HUDEP-2 (cell line): ENCODE results near the gene MAP2K5.

Experiments used
- DNase-seq, 76 experiments: peaks; one replicate each; lab custom pipeline; 2025; ENCODE audit not compliant: unreplicated experiment in 76 of 76; lab: John Stamatoyannopoulos, UW

MAP2K5 gene

DNA sequence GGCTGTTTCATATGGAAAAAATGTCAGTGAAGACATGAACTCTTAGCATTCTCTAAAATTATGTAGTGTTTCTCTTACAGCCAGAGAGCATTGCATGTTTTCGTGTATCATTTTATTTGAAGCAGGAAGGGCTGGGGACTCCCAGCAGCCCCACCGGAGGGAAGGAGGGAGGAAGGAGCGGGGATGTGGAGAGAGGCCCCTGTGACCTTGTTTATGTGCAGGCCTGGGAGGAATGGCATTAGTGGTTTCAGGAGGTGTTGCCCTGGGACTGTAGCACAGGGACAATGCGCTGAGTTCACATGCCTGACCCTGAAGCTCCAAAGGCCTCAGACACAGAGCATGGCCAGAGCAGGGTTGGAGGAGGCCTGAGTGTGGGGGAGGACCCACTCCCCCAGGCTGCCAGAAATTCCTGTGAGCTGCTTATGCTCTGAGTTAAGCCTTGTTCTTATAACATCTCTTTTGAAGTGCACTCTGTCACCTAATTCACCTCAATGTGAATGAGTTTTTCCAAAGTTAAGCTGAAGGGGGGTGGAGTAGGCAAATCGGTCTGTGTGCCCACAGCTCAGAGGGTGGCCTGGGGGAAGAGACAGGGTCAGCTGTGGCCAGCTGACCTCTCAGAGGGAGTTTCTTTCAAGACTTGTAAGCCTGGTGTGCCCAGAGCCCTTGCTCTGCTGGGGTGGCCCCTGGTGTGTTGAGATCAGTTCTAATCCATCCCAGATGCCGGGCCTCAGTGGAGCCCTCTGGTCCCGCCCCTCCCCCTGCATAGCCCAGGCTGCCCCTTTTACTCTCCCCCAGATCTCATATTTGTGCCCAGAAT lies 301.3 kb downstream of the MAP2K5 start:
- no peak for DNase-seq

DNA sequence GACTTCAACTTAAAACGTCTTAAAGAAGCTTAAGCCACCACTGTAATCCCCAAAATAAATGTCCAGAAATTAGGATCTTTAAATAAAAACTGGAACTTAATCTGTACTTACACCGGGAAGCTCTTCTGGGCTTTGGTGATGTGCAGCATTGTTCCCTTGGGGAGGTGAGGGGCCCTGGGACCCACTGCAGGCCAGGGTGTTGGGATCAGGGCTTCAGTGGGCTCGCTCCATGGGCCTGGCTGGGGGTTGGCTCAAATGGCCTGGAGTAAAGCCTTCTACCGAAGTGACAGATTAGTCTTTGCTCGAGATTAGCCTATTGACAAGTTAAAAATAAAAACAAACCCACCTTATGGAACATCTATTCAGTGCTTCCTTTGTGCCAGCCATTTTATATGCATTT lies 303.5 kb downstream of the MAP2K5 start:
- no peak for DNase-seq

DNA sequence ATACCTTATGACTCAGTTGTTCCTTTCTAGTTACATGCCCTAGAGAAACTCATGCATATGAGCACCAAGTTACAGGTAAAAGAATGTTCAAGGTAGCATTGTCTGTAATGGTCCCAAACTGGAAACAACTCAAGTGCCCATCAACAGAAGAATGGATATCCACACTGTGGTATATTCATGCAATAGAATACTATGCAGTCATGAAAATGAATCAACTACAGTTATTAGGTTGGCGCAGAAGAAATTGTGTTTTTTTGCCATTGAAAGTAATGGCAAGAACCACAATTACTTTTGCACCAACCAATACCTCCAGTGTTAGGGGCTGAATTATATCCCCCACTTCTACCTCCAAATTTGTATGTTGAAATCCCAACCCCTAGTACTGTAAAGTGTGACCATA lies 307.0 kb downstream of the MAP2K5 start:
- no peak for DNase-seq

DNA sequence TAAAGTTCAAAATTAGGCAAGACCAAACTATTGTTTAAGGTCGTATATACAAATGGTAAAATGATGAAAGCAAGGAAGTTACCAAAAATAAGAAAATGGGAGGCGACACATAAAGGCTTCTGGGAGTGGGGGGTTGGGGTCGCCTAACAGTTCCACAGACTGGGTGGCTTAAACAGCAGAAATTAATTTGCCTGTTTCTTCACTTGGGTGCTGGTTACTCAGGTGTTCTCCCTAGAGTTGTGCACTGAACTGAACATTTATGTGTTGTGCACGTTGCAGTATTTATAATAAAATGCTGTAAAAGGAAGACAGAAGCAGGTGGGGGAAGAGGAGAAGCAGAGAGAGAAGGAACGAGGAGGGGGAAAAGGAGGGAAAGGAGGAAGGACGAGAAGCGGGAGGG lies 307.8 kb downstream of the MAP2K5 start:
- DNase-seq = no peak

DNA sequence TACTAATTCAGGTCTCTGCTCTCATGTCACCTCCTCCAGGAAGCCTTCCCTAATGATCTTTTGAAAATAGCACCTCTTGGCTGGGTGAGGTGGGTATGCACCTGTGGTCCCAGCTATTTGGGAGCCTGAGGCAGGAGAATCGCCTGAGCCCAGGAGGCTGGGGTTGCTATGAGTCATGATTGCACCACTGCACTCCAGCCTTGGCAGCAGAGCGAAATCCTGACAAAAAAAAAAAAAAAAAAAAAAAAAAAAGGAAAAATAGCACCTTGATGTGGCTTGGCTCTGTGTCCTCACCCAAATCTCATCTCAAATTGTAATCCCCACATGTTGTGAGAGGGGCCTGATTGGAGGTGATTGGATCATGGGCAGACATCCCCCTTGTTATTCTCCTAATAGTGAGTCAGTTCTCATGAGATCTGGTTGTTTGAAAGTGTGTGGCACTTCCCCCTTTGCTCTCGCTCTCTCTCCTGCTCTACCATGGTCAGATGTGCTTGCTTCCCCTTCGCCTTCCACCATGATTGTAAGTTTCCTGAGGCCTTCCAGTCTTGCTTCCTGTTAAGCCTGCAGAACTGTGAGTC lies 308.6 kb downstream of the MAP2K5 start:
- no peak for DNase-seq

DNA sequence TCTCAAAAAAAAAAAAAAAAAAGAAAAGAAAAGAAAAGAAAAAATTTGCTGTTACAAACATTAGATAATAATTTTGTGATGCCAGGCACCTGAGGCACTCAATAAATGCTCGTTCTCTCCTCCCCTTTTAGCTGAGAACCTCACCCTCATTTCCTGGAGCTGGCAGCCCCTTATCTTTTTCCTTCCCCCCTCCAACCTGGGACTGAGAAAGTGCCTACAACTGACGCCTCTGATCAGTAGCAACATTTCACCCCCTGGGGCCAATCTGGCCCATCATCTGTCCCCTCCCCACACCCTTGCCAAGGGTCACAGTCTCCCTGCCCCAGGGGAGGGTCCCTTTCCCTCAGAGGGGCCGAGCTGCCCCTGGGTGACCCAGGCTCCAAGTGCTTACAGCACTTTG lies 309.9 kb downstream of the MAP2K5 start:
- DNase-seq = peak in 20 of 76 experiments; percentile 9 to 80 (median 48)

DNA sequence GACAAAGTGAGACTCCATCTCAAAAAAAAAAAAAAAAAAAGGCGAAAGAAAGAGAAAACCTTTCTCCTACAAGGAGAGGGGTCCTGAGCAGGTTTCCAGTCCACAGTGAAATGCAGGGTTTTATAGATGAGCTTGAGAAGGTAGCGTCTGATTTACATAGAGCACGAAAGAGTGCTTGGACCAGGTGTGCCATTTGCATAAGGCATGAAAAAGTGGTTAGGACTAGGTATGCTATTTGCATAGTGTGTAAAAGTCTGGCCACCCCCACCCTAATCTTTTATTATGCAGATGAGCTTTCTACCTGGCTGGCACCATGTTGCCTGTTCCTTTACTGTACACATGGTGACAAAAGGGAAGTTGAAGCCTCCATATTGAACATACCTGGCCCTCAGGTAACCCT lies 311.0 kb downstream of the MAP2K5 start:
- no peak for DNase-seq

DNA sequence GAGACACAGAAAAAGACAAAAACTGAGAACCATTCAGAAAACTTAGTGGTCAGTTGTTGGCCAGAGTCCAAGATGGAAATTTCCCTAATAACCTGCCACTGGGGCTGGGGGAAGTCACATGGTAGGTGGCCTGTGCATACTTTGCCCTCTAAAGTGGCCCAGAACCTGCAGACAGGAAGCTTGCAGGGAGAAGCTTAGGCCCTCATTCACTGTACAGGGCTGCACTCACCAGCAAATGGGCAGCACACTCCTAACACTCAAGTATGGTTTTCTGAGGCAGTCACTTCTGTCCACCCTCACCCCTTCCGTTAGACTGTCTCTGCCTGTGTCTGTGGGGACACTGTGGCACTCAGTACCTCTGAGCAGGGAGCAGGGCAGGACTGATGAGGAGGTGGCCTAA lies 311.9 kb downstream of the MAP2K5 start:
- no peak for DNase-seq

DNA sequence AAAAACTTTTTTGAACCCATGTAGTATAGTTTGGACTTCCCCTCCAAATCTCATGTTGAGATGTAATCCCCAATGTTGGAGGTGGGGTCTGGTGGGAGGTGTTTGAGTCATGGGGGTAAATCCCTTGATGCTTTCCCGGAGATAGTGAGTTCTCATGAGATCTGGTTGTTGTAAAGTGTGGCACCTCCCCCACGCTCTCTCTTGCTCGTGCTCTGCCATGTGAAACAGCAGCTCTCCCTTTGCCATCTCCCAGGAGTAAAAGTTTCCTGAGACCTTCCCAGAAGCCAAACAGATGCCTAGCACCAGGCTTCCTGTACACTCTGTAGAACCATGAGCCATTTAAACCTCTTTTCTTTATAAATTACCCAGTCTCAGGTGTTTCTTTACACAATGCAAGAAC lies 313.3 kb downstream of the MAP2K5 start:
- DNase-seq = peak in 2 of 76 experiments; percentile 13 to 21
